Neural cell (in vitro differentiated cells): ENCODE measurements around the gene ADAMTS17. TPM values are rescaled to one million over a fixed set of nuclear protein-coding genes. Genes with fewer than 3 reads are reported as not detected.

Source experiments
- H2AFZ ChIP-seq: fragments of 200-600, 300-800 bp; sonication (generic), shearing (Covaris generic); 2 replicates; pipeline ENCODE4 v1.6.0; 2014; ENCODE audit warnings: low read depth, mild to moderate bottlenecking, antibody characterized with exemption, low read length, moderate library complexity
- H3F3A ChIP-seq: fragments of 200-600 bp; shearing (Covaris generic); 2 replicates; pipeline ENCODE4 v1.6.1; 2016; ENCODE audit warnings: mild to moderate bottlenecking, moderate library complexity, mixed read lengths, antibody characterized with exemption, low read length; ENCODE audit not compliant: insufficient read depth, poor library complexity, severe bottlenecking
- H3K27ac ChIP-seq: fragments of 200-600, 300-800 bp; sonication (generic), shearing (Covaris generic); 2 replicates; pipeline ENCODE4 v1.5.1; 2014; ENCODE audit warnings: mild to moderate bottlenecking, low read length, moderate library complexity
- H3K27me3 ChIP-seq: fragments of 300-800, 200-600 bp; sonication (generic), shearing (Covaris generic); 2 replicates; pipeline ENCODE4 v1.6.0; 2014; ENCODE audit warnings: mild to moderate bottlenecking, low read depth, low read length, moderate library complexity; ENCODE audit not compliant: insufficient read depth
- H3K36me3 ChIP-seq: fragments of 300-800, 200-600 bp; sonication (generic), shearing (Covaris generic); 2 replicates; pipeline ENCODE4 v1.5.1; 2014; ENCODE audit warnings: mild to moderate bottlenecking, antibody characterized with exemption, low read length, moderate library complexity; ENCODE audit not compliant: insufficient read depth
- H3K4me2 ChIP-seq: fragments of 300-800, 200-600 bp; sonication (generic), shearing (Covaris generic); 2 replicates; pipeline ENCODE4 v1.6.0; 2014; ENCODE audit warnings: mild to moderate bottlenecking, low read length
- H3K4me3 ChIP-seq: fragments of 300-800, 200-600 bp; sonication (generic), shearing (Covaris generic); 2 replicates; pipeline ENCODE4 v1.5.1; 2014; ENCODE audit warnings: mild to moderate bottlenecking, low read length, moderate library complexity
- H3K79me2 ChIP-seq: fragments of 200-600 bp; shearing (Covaris generic); replicated peaks from 2 replicates; pipeline ENCODE4 v1.6.0; 2014; ENCODE audit warnings: mild to moderate bottlenecking, low read length, moderate library complexity; ENCODE audit not compliant: insufficient read depth
- H3K9ac ChIP-seq: fragments of 300-800, 200-600 bp; sonication (generic), shearing (Covaris generic); 2 replicates; pipeline ENCODE4 v1.6.1; 2016; ENCODE audit warnings: mild to moderate bottlenecking, low read length, mixed read lengths
- H3K9me2 ChIP-seq: fragments of 200-600 bp; shearing (Covaris generic); 2 replicates; pipeline ENCODE4 v1.6.1; 2016; ENCODE audit warnings: mild to moderate bottlenecking, low read length, mixed read lengths; ENCODE audit not compliant: insufficient read depth
- H3K9me3 ChIP-seq: fragments of 200-600, 300-800 bp; sonication (generic), shearing (Covaris generic); 2 replicates; pipeline ENCODE4 v1.6.1; 2016; ENCODE audit warnings: mild to moderate bottlenecking, mixed run types, low read length, moderate library complexity, mixed read lengths
- H4K20me1 ChIP-seq: fragments of 200-600 bp; shearing (Covaris generic); 2 replicates; pipeline ENCODE4 v1.6.1; 2016; ENCODE audit warnings: mild to moderate bottlenecking, mixed run types; ENCODE audit not compliant: insufficient read depth
- EP300 ChIP-seq: fragments of 450-650 bp; conservative IDR thresholded peaks from 2 replicates; pipeline ENCODE4 v1.6.1; 2014; ENCODE audit warnings: antibody characterized with exemption, mild to moderate bottlenecking, moderate library complexity; ENCODE audit not compliant: poor library complexity, severe bottlenecking
- EZH2 ChIP-seq: fragments of 200-600, 300-800 bp; shearing (Covaris generic), sonication (generic); IDR thresholded peaks from 2 replicates; pipeline ENCODE4 v1.6.1; 2014; ENCODE audit warnings: antibody characterized with exemption, low read length, borderline replicate concordance, mild to moderate bottlenecking; ENCODE audit not compliant: insufficient read depth, poor library complexity, severe bottlenecking
- MXI1 ChIP-seq: fragments of 450-650 bp; conservative IDR thresholded peaks from 2 replicates; pipeline ENCODE4 v1.6.1; 2014; ENCODE audit warnings: antibody characterized with exemption, mild to moderate bottlenecking; ENCODE audit not compliant: poor library complexity, severe bottlenecking
- POLR2AphosphoS5 ChIP-seq: IDR thresholded peaks from 2 replicates; pipeline ENCODE4 v1.6.1; 2012
- RAD21 ChIP-seq: fragments of 450-650 bp; conservative IDR thresholded peaks from 2 replicates; pipeline ENCODE4 v1.6.1; 2014; ENCODE audit warnings: antibody characterized with exemption, mild to moderate bottlenecking, moderate library complexity
- SMC3 ChIP-seq: fragments of 450-650 bp; conservative IDR thresholded peaks from 2 replicates; pipeline ENCODE4 v1.6.1; 2014; ENCODE audit warnings: antibody characterized with exemption, mild to moderate bottlenecking, moderate library complexity; ENCODE audit not compliant: poor library complexity
- TAF1 ChIP-seq: IDR thresholded peaks from 2 replicates; pipeline ENCODE4 v1.6.1; 2012; ENCODE audit warnings: low read depth
- polyA plus RNA-seq: library from polyadenylated mRNA; depleted of rRNA; stranded (reverse); fragments of >200 nt; gene quantifications from 2 replicates; pipeline ENCODE4 v1.2.3, GENCODE V29; 2014
- TF ChIP-seq, protein P1 (sequence below): IDR thresholded peaks from 2 replicates; pipeline ENCODE4 v1.6.1; 2012; ENCODE audit warnings: borderline replicate concordance
- TF ChIP-seq, protein P2 (sequence below): fragments of 450-650 bp; IDR thresholded peaks from 2 replicates; pipeline ENCODE4 v1.5.1; 2014; ENCODE audit warnings: antibody characterized with exemption, mild to moderate bottlenecking, moderate library complexity; ENCODE audit not compliant: poor library complexity, severe bottlenecking

The ADAMTS17 gene
- polyA plus RNA-seq, 1 donor from 2014 or later = 0.04 TPM

GRCh38 chr15:100118546-100118945 lies 223.2 kb downstream of the ADAMTS17 start:
- Histone ChIP-seq H3K36me3 (no peaks in the 10 kb centered on the region), H3K79me2 (no peaks in the 10 kb centered on the region), H3K4me3 (no peak overlapping the region), H4K20me1 (no peaks in the 10 kb centered on the region), H3K27ac (no peak overlapping the region), H3K9me3 (peaks cover 11% of the 10 kb centered on the region), H2AFZ (no peak overlapping the region), H3K9me2 (no peaks in the 10 kb centered on the region), H3K9ac (no peak overlapping the region), H3F3A (no peaks in the 10 kb centered on the region), H3K27me3 (no peaks in the 10 kb centered on the region), H3K4me2 (no peak overlapping the region)
- no peak for TF ChIP-seq MXI1
- no peak for TF ChIP-seq EZH2
- no peak for TF ChIP-seq RAD21
- TF ChIP-seq TAF1 = no peak
- TF ChIP-seq, protein P1, sequence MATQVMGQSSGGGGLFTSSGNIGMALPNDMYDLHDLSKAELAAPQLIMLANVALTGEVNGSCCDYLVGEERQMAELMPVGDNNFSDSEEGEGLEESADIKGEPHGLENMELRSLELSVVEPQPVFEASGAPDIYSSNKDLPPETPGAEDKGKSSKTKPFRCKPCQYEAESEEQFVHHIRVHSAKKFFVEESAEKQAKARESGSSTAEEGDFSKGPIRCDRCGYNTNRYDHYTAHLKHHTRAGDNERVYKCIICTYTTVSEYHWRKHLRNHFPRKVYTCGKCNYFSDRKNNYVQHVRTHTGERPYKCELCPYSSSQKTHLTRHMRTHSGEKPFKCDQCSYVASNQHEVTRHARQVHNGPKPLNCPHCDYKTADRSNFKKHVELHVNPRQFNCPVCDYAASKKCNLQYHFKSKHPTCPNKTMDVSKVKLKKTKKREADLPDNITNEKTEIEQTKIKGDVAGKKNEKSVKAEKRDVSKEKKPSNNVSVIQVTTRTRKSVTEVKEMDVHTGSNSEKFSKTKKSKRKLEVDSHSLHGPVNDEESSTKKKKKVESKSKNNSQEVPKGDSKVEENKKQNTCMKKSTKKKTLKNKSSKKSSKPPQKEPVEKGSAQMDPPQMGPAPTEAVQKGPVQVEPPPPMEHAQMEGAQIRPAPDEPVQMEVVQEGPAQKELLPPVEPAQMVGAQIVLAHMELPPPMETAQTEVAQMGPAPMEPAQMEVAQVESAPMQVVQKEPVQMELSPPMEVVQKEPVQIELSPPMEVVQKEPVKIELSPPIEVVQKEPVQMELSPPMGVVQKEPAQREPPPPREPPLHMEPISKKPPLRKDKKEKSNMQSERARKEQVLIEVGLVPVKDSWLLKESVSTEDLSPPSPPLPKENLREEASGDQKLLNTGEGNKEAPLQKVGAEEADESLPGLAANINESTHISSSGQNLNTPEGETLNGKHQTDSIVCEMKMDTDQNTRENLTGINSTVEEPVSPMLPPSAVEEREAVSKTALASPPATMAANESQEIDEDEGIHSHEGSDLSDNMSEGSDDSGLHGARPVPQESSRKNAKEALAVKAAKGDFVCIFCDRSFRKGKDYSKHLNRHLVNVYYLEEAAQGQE = no peak
- no peak for TF ChIP-seq SMC3
- TF ChIP-seq POLR2AphosphoS5 = no peak
- TF ChIP-seq, protein P2, sequence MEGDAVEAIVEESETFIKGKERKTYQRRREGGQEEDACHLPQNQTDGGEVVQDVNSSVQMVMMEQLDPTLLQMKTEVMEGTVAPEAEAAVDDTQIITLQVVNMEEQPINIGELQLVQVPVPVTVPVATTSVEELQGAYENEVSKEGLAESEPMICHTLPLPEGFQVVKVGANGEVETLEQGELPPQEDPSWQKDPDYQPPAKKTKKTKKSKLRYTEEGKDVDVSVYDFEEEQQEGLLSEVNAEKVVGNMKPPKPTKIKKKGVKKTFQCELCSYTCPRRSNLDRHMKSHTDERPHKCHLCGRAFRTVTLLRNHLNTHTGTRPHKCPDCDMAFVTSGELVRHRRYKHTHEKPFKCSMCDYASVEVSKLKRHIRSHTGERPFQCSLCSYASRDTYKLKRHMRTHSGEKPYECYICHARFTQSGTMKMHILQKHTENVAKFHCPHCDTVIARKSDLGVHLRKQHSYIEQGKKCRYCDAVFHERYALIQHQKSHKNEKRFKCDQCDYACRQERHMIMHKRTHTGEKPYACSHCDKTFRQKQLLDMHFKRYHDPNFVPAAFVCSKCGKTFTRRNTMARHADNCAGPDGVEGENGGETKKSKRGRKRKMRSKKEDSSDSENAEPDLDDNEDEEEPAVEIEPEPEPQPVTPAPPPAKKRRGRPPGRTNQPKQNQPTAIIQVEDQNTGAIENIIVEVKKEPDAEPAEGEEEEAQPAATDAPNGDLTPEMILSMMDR = no peak

GRCh38 chr15:100116416-100117190 lies 225.2 kb downstream of the ADAMTS17 start:
- Histone ChIP-seq H3K9ac (no peak overlapping the region), H2AFZ (no peak overlapping the region), H3F3A (no peaks in the 10 kb centered on the region), H3K4me2 (no peak overlapping the region), H3K36me3 (no peaks in the 10 kb centered on the region), H3K79me2 (no peaks in the 10 kb centered on the region), H3K9me3 (peaks cover 6% of the 10 kb centered on the region), H3K4me3 (no peak overlapping the region), H3K27me3 (no peaks in the 10 kb centered on the region), H4K20me1 (no peaks in the 10 kb centered on the region), H3K27ac (no peak overlapping the region), H3K9me2 (no peaks in the 10 kb centered on the region)
- TF ChIP-seq EP300 (no peak), SMC3 (no peak), RAD21 (no peak)
